Measurements from ENCODE around the gene PAIP1. TPM values are rescaled to one million over a fixed set of nuclear protein-coding genes. Genes with fewer than 3 reads are reported as not detected.

Gene PAIP1
- total RNA-seq, 1 donor from 2014 or later: 67.0 TPM

GRCh38 chr5:43497311-43498104 lies 59.4 kb downstream of the PAIP1 start:
- no peaks in the 10 kb centered on the region for H3K4me1 ChIP-seq
- no peak overlapping the region for H3K27ac ChIP-seq
- H3K27me3 ChIP-seq: no peaks in the 10 kb centered on the region
- intact Hi-C loops (cut with DNase I): no loop called here
- H3K4me3 ChIP-seq: no peak overlapping the region
- no peaks in the 10 kb centered on the region for H3K9me3 ChIP-seq
- DNase-seq (ENCODE audit: extremely low spot score in 2 of 2): no peak
- H3K36me3 ChIP-seq: no peaks in the 10 kb centered on the region
- TF ChIP-seq POLR2AphosphoS5 (IDR thresholded peaks at IDR 0.05; ENCODE audit: insufficient read depth in 1 of 2, low read depth in 1 of 2) (no peak), POLR2A (IDR thresholded peaks at IDR 0.05) (no peak)

- H3K27ac ChIP-seq: no peak overlapping the region
- no peaks in the 10 kb centered on the region for H3K9me3 ChIP-seq
- no peak for DNase-seq (ENCODE audit: extremely low spot score in 2 of 2)
- H3K4me1 ChIP-seq: no peaks in the 10 kb centered on the region
- TF ChIP-seq CTCF (IDR thresholded peaks at IDR 0.05) (no peak), POLR2AphosphoS5 (IDR thresholded peaks at IDR 0.05; ENCODE audit: insufficient read depth in 1 of 2, low read depth in 1 of 2) (no peak), POLR2A (IDR thresholded peaks at IDR 0.05) (no peak)
- H3K36me3 ChIP-seq: no peaks in the 10 kb centered on the region
- no peaks in the 10 kb centered on the region for H3K27me3 ChIP-seq
- intact Hi-C loops (cut with DNase I): no loop called here
- H3K4me3 ChIP-seq: no peak overlapping the region
These were observed 65.6 kb downstream of the PAIP1 start for GRCh38 chr5:43491326-43491725.

GRCh38 chr5:43486353-43486752 lies 70.5 kb downstream of the PAIP1 start:
- Histone ChIP-seq H3K36me3 (peaks cover 0 to 3% of the 10 kb centered on the region in 2 donors), H3K9me3 (no peaks in the 10 kb centered on the region), H3K27ac (no peak overlapping the region), H3K27me3 (no peaks in the 10 kb centered on the region), H3K4me1 (peaks cover 23% of the 10 kb centered on the region), H3K4me3 (no peak overlapping the region)
- TF ChIP-seq POLR2A (IDR thresholded peaks at IDR 0.05) (no peak), CTCF (IDR thresholded peaks at IDR 0.05) (no peak), POLR2AphosphoS5 (IDR thresholded peaks at IDR 0.05; ENCODE audit: insufficient read depth in 1 of 2, low read depth in 1 of 2) (no peak)
- intact Hi-C loops (cut with DNase I): no loop called here
- DNase-seq (ENCODE audit: extremely low spot score in 2 of 2): no peak

- H3K4me1 ChIP-seq: peaks cover 23% of the 10 kb centered on the region
- DNase-seq (ENCODE audit: extremely low spot score in 2 of 2): no peak
- H3K27ac ChIP-seq: peak overlapping the region; percentile 98
- peaks cover 0 to 3% of the 10 kb centered on the region in 2 donors for H3K36me3 ChIP-seq
- H3K27me3 ChIP-seq: no peaks in the 10 kb centered on the region
- intact Hi-C loops (cut with DNase I): no loop called here
- TF ChIP-seq POLR2AphosphoS5 (IDR thresholded peaks at IDR 0.05; ENCODE audit: insufficient read depth in 1 of 2, low read depth in 1 of 2): no peak
- TF ChIP-seq CTCF (IDR thresholded peaks at IDR 0.05): no peak
- H3K4me3 ChIP-seq: no peak overlapping the region
- no peaks in the 10 kb centered on the region for H3K9me3 ChIP-seq
These were observed 71.5 kb downstream of the PAIP1 start for GRCh38 chr5:43485406-43485805.

- H3K9me3 ChIP-seq: no peaks in the 10 kb centered on the region
- peak overlapping the region; percentile 98 for H3K27ac ChIP-seq
- peaks cover 0 to 3% of the 10 kb centered on the region in 2 donors for H3K36me3 ChIP-seq
- peaks cover 23% of the 10 kb centered on the region for H3K4me1 ChIP-seq
- DNase-seq (ENCODE audit: extremely low spot score in 2 of 2): peak in 1 of 2 donors; percentile 92
- H3K27me3 ChIP-seq: no peaks in the 10 kb centered on the region
- intact Hi-C loops (cut with DNase I): no loop called here
- H3K4me3 ChIP-seq: peak overlapping the region; percentile 84 to 94
- TF ChIP-seq CTCF (IDR thresholded peaks at IDR 0.05): peak in 2 of 3 experiments; percentile 2 to 63
- peak in 1 of 2 donors; percentile 81 for TF ChIP-seq POLR2AphosphoS5 (IDR thresholded peaks at IDR 0.05; ENCODE audit: insufficient read depth in 1 of 2, low read depth in 1 of 2)
- no peak for TF ChIP-seq POLR2A (IDR thresholded peaks at IDR 0.05)
These were observed 72.6 kb downstream of the PAIP1 start for GRCh38 chr5:43484106-43484849.
